Neuronal stem cell (in vitro differentiated cells): ENCODE data around the gene DNAH9. TPM values are rescaled to one million over a fixed set of nuclear protein-coding genes. Genes with fewer than 3 reads are reported as not detected.

Experiments
- DNase-seq: peaks from one replicate; pipeline ENCODE4 v3.0.0-alpha.2; 2013; ENCODE audit warnings: low spot score
- H2AFZ ChIP-seq: one replicate; pipeline ENCODE4 v1.6.1; 2013; ENCODE audit warnings: mild to moderate bottlenecking, low read length, inconsistent platforms
- H2AK5ac ChIP-seq: 2 replicates; pipeline ENCODE4 v1.6.1; 2013; ENCODE audit warnings: low read depth, mild to moderate bottlenecking, inconsistent platforms, low read length, moderate library complexity, mixed read lengths
- H2BK120ac ChIP-seq: 2 replicates; pipeline ENCODE4 v1.6.1; 2013; ENCODE audit warnings: low read depth, mild to moderate bottlenecking, inconsistent platforms, low read length, moderate library complexity, mixed read lengths
- H2BK12ac ChIP-seq: one replicate; pipeline ENCODE4 v1.6.1; 2013; ENCODE audit warnings: low read length, inconsistent platforms
- H2BK15ac ChIP-seq: 2 replicates; pipeline ENCODE4 v1.6.1; 2013; ENCODE audit warnings: mild to moderate bottlenecking, low read length, inconsistent platforms, mixed read lengths
- H2BK5ac ChIP-seq: one replicate; pipeline ENCODE4 v1.6.1; 2013; ENCODE audit warnings: inconsistent platforms, mild to moderate bottlenecking, low read length, moderate library complexity
- H3K14ac ChIP-seq: one replicate; pipeline ENCODE4 v1.6.1; 2013; ENCODE audit warnings: low read length, inconsistent platforms
- H3K18ac ChIP-seq: 2 replicates; pipeline ENCODE4 v1.6.1; 2013; ENCODE audit warnings: low read length, inconsistent platforms
- H3K23ac ChIP-seq: 2 replicates; pipeline ENCODE4 v1.6.1; 2013; ENCODE audit warnings: low read depth, mild to moderate bottlenecking, mixed read lengths, low read length, inconsistent platforms; ENCODE audit not compliant: poor library complexity
- H3K27ac ChIP-seq: replicated peaks from 3 replicates; pipeline ENCODE4 v1.5.1; 2013; ENCODE audit warnings: low read length, inconsistent platforms
- H3K27me3 ChIP-seq, 3 experiments: 2 replicates each; pipeline ENCODE4 v1.6.1; 2013; ENCODE audit warnings: low read length in 3 of 3, mild to moderate bottlenecking in 2 of 3, inconsistent platforms in 1 of 3, low read depth in 1 of 3, mixed read lengths in 1 of 3, moderate library complexity in 1 of 3; ENCODE audit not compliant: control insufficient read depth in 3 of 3, insufficient read depth in 3 of 3
- H3K36me3 ChIP-seq, 2 donors: replicated peaks in 1 of 2; 2 replicates each; pipeline ENCODE4 v1.6.1; 2013; ENCODE audit warnings: low read length in 2 of 2; ENCODE audit not compliant: control insufficient read depth in 2 of 2, insufficient read depth in 2 of 2
- H3K4ac ChIP-seq: 2 replicates; pipeline ENCODE4 v1.6.1; 2013; ENCODE audit warnings: inconsistent platforms, mild to moderate bottlenecking, low read length, moderate library complexity
- H3K4me1 ChIP-seq, 2 donors: 1 replicate in 1 of 2; 2 replicates in 1 of 2; pipeline ENCODE4 v1.6.1; 2013; ENCODE audit warnings: low read length in 2 of 2, low read depth in 1 of 2; ENCODE audit not compliant: control insufficient read depth in 2 of 2, insufficient read depth in 1 of 2
- H3K4me2 ChIP-seq: one replicate; pipeline ENCODE4 v1.6.1; 2013; ENCODE audit warnings: mild to moderate bottlenecking, low read length, inconsistent platforms; ENCODE audit not compliant: insufficient read depth, poor library complexity, severe bottlenecking
- H3K4me3 ChIP-seq, 2 donors: 2 replicates each; pipeline ENCODE4 v1.5.1; 2013; ENCODE audit warnings: low read length in 2 of 2, mild to moderate bottlenecking in 2 of 2, inconsistent platforms in 1 of 2, moderate library complexity in 1 of 2
- H3K79me1 ChIP-seq: one replicate; pipeline ENCODE4 v1.6.1; 2013; ENCODE audit warnings: low read depth, mild to moderate bottlenecking, inconsistent platforms, low read length, moderate library complexity
- H3K9ac ChIP-seq: one replicate; pipeline ENCODE4 v1.6.1; 2013; ENCODE audit warnings: mild to moderate bottlenecking, low read depth, low read length, inconsistent platforms; ENCODE audit not compliant: poor library complexity
- H3K9me3 ChIP-seq, 2 donors: replicated peaks in 1 of 2; 2 replicates each; pipeline versions ENCODE3 to v1.6.1; 2013; ENCODE audit warnings: low read length in 2 of 2, mild to moderate bottlenecking in 2 of 2, inconsistent platforms in 1 of 2, low read depth in 1 of 2, mixed read lengths in 1 of 2, moderate library complexity in 1 of 2; ENCODE audit not compliant: control insufficient read depth in 2 of 2, insufficient read depth in 1 of 2
- H4K8ac ChIP-seq: one replicate; pipeline ENCODE4 v1.6.1; 2013; ENCODE audit warnings: low read depth, mild to moderate bottlenecking, inconsistent platforms, low read length, moderate library complexity
- H4K91ac ChIP-seq: one replicate; pipeline ENCODE4 v1.6.1; 2013; ENCODE audit warnings: low read length, low read depth, mild to moderate bottlenecking, inconsistent platforms; ENCODE audit not compliant: poor library complexity
- WGBS, 2 donors: extraction: QIAGEN DNeasy Blood & Tissue Kit; methylation state at CpG; one replicate each; pipeline ENCODE4 v1.1.7; 2013; ENCODE audit warnings: missing lambda C conversion rate in 2 of 2, mixed read lengths in 1 of 2; ENCODE audit not compliant: insufficient read length in 2 of 2, insufficient replicate concordance in 1 of 2; ENCODE audit errors: extremely low coverage in 2 of 2; 5-methylcytosine and 5-hydroxymethylcytosine counted together
- polyA plus RNA-seq, 2 experiments: library from polyadenylated mRNA; stranded (reverse); fragments of 200-250 nt; gene quantifications; one replicate each; pipeline ENCODE4 v1.2.3, GENCODE V29; 2013

DNAH9 gene, protein sequence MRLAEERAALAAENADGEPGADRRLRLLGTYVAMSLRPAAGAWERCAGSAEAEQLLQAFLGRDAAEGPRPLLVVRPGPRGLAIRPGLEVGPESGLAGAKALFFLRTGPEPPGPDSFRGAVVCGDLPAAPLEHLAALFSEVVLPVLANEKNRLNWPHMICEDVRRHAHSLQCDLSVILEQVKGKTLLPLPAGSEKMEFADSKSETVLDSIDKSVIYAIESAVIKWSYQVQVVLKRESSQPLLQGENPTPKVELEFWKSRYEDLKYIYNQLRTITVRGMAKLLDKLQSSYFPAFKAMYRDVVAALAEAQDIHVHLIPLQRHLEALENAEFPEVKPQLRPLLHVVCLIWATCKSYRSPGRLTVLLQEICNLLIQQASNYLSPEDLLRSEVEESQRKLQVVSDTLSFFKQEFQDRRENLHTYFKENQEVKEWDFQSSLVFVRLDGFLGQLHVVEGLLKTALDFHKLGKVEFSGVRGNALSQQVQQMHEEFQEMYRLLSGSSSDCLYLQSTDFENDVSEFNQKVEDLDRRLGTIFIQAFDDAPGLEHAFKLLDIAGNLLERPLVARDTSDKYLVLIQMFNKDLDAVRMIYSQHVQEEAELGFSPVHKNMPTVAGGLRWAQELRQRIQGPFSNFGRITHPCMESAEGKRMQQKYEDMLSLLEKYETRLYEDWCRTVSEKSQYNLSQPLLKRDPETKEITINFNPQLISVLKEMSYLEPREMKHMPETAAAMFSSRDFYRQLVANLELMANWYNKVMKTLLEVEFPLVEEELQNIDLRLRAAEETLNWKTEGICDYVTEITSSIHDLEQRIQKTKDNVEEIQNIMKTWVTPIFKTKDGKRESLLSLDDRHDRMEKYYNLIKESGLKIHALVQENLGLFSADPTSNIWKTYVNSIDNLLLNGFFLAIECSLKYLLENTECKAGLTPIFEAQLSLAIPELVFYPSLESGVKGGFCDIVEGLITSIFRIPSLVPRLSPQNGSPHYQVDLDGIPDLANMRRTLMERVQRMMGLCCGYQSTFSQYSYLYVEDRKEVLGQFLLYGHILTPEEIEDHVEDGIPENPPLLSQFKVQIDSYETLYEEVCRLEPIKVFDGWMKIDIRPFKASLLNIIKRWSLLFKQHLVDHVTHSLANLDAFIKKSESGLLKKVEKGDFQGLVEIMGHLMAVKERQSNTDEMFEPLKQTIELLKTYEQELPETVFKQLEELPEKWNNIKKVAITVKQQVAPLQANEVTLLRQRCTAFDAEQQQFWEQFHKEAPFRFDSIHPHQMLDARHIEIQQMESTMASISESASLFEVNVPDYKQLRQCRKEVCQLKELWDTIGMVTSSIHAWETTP (N-terminal part only)
- polyA plus RNA-seq (2013, experiment 1 of 2): 1.1 TPM
- 2.7 TPM for polyA plus RNA-seq (2013, experiment 2 of 2)

DNA sequence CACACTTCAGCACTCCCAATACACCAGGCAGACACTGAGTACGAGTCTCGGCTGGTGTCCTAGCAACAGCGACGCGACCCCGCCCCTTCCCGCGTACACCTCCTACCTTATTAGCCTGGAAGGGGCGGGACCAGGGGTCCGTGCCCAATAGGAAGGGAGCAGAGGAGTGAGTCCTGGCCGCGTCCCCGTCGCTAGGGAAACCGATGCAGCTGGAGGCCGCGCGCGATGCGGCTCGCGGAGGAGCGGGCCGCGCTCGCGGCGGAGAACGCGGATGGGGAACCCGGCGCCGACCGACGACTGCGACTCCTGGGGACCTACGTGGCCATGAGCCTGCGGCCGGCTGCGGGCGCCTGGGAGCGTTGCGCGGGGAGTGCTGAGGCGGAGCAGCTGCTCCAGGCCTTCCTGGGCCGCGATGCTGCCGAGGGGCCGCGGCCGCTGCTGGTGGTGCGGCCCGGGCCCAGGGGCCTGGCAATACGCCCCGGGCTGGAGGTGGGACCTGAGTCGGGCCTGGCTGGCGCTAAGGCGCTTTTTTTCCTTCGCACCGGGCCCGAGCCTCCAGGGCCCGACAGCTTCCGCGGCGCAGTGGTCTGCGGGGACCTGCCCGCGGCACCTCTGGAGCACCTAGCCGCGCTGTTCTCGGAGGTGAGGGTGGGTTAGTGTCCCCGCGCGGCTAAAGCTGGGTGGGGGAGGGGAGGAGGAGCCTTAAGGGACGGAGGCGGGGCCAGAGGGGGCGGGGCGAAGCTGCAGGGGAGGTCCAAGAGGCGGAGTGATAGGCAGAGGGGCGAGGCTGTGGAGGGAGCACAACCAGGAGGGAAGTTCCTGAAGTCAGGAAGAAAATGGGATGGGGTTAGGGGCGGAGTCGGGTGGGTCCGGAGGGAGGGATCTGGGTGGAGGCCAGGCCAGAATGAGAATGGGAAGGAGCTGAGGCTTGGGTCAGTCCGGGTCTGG is at the start of gene DNAH9:
TSS of gene DNAH9 (plus strand) at position 197 of the 948 bp plus-strand sequence. CDS start at position 226, 29 bp downstream.
- H2AFZ ChIP-seq: peak within 1 kb of the TSS; percentile 98
- peak within 1 kb of the TSS; percentile 80 for H3K4me2 ChIP-seq
- no peak within 1 kb of the TSS for H2BK12ac ChIP-seq
- no CpG with 5 or more reads among the region's 84 CpGs for WGBS, 2 donors
- no peak within 1 kb of the TSS for H3K23ac ChIP-seq
- no peaks in the 10 kb centered on the region for H3K9me3 ChIP-seq
- peaks cover 0 to 4% (median 0%) of the 10 kb centered on the region in 3 experiments for H3K27me3 ChIP-seq
- H3K4ac ChIP-seq: no peak within 1 kb of the TSS
- no peak within 1 kb of the TSS for H3K14ac ChIP-seq
- peak; percentile 97 for DNase-seq
- H3K18ac ChIP-seq: no peak within 1 kb of the TSS
- no peak within 1 kb of the TSS for H2BK120ac ChIP-seq
- no peaks in the 10 kb centered on the region for H3K36me3 ChIP-seq
- H2BK5ac ChIP-seq: no peak within 1 kb of the TSS
- H3K79me1 ChIP-seq: no peaks in the 10 kb centered on the region
- H2AK5ac ChIP-seq: no peak within 1 kb of the TSS
- H3K9ac ChIP-seq: no peak within 1 kb of the TSS
- H2BK15ac ChIP-seq: no peak within 1 kb of the TSS
- H4K8ac ChIP-seq: no peak within 1 kb of the TSS
- no peak within 1 kb of the TSS for H4K91ac ChIP-seq
- H3K4me3 ChIP-seq: peak within 1 kb of the TSS; percentile 48 to 88
- H3K27ac ChIP-seq: no peak within 1 kb of the TSS
- H3K4me1 ChIP-seq: peaks cover 2 to 3% of the 10 kb centered on the region in 2 donors

DNA sequence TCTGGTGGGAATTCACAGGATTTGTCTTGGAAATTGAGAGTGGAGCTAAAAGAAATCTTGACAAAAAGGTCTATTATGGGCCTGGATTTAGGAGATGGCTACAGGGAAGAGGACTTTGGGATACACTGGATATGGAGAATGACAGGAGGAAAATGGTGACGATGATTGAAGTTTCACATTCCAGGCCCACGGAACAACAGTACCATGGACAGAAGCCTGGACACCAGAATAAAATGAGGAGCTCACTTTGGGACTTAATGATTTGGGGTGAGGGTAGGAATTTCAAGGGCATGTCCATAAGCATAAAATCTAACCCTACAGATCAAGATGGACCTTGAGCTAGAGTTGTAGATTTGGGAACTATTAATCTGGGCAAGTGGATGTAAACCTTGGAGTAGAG is 47.8 kb upstream of the DNAH9 start:
- Histone ChIP-seq H3K18ac (no peak overlapping the region), H4K91ac (no peak overlapping the region), H2AK5ac (no peak overlapping the region), H3K4me3 (no peak overlapping the region), H4K8ac (no peak overlapping the region), H3K79me1 (no peaks in the 10 kb centered on the region), H3K36me3 (no peaks in the 10 kb centered on the region), H3K9me3 (no peaks in the 10 kb centered on the region), H2BK120ac (no peak overlapping the region), H3K27ac (no peak overlapping the region), H2BK15ac (no peak overlapping the region), H2BK12ac (no peak overlapping the region), H3K4me2 (no peak overlapping the region), H2AFZ (no peak overlapping the region), H3K9ac (no peak overlapping the region), H3K14ac (no peak overlapping the region), H2BK5ac (no peak overlapping the region), H3K23ac (no peak overlapping the region), H3K27me3 (no peaks in the 10 kb centered on the region), H3K4ac (no peak overlapping the region), H3K4me1 (peaks cover 0 to 5% of the 10 kb centered on the region in 2 donors)
- no peak for DNase-seq
- no CpG with 5 or more reads among the region's 2 CpGs for WGBS, 2 donors

DNA sequence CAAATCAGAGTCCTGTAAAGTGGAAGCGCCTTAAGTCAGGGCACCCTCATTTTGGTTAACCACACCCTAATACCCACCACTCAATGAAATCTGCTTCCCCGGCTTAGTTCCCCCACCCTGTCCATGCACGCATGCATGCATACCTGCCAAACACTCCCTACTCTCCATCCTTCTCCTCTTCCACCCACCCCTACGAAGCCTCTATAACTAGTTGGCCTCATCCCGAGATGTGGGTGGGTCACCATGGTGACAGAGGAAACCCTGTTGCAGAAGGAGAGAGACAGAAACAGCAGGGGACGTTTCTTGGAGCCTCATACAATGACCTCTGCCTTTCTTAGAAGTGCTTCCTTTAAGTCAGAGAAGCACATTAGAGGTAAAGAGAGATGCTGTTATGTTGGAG is 46.8 kb upstream of the DNAH9 start:
- no peak overlapping the region for H3K4me2 ChIP-seq
- H3K4ac ChIP-seq: no peak overlapping the region
- H3K79me1 ChIP-seq: no peaks in the 10 kb centered on the region
- no peak overlapping the region for H3K14ac ChIP-seq
- H3K23ac ChIP-seq: no peak overlapping the region
- no peak overlapping the region for H4K91ac ChIP-seq
- H2BK15ac ChIP-seq: no peak overlapping the region
- H3K27ac ChIP-seq: no peak overlapping the region
- no peak overlapping the region for H3K4me3 ChIP-seq
- H2AK5ac ChIP-seq: no peak overlapping the region
- no CpG with 5 or more reads among the region's 6 CpGs for WGBS, 2 donors
- no peak for DNase-seq
- no peak overlapping the region for H2BK5ac ChIP-seq
- H2BK12ac ChIP-seq: no peak overlapping the region
- no peak overlapping the region for H2BK120ac ChIP-seq
- no peaks in the 10 kb centered on the region for H3K36me3 ChIP-seq
- H4K8ac ChIP-seq: no peak overlapping the region
- H3K4me1 ChIP-seq: peaks cover 0 to 5% of the 10 kb centered on the region in 2 donors
- H3K9me3 ChIP-seq: no peaks in the 10 kb centered on the region
- H3K9ac ChIP-seq: no peak overlapping the region
- H2AFZ ChIP-seq: no peak overlapping the region
- H3K27me3 ChIP-seq: no peaks in the 10 kb centered on the region
- H3K18ac ChIP-seq: no peak overlapping the region
